Measurements from ENCODE around the gene TOP1. TPM values are rescaled to one million over a fixed set of nuclear protein-coding genes. Genes with fewer than 3 reads are reported as not detected.

TOP1 gene
- total RNA-seq, 1 donor from 2014 or later: 9.4 TPM

DNA sequence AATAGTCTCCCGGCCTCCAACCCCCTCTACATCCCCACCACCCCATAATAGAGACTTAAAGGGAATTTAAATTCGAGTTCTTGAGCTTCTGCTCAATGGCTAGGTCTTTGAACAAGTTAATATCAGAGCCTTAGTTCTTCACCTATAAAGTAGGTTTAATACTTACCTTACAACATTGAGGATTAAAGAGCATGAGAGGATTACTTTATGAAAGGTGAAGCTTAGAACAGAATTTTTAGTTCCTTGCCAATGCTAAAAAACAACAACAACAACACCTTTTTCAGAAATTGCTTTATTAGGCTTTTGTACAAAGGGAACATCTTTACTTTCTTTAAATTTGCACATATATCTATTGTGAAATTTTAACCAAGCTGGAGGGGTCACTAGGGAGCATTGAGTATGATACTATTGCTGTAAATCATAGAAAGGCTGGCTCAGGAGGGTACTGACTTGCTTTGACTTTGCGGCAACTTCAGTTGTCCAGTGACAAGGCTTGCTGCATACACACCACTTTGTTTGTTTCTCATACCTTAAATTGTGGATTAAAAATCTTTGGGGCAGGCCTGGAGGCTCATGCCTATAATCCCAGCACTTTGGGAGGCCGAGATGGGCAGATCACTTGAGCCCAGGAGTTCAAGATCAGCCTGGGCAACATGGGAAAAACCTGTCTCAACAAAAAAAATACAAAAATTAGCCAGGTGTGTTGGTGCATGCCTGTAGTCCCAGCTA, 9.7 kb downstream of the TOP1 start:
- intact Hi-C loops (cut with DNase I): no loop called here
- H3K9me3 ChIP-seq: no peaks in the 10 kb centered on the region
- TF ChIP-seq, protein P1, sequence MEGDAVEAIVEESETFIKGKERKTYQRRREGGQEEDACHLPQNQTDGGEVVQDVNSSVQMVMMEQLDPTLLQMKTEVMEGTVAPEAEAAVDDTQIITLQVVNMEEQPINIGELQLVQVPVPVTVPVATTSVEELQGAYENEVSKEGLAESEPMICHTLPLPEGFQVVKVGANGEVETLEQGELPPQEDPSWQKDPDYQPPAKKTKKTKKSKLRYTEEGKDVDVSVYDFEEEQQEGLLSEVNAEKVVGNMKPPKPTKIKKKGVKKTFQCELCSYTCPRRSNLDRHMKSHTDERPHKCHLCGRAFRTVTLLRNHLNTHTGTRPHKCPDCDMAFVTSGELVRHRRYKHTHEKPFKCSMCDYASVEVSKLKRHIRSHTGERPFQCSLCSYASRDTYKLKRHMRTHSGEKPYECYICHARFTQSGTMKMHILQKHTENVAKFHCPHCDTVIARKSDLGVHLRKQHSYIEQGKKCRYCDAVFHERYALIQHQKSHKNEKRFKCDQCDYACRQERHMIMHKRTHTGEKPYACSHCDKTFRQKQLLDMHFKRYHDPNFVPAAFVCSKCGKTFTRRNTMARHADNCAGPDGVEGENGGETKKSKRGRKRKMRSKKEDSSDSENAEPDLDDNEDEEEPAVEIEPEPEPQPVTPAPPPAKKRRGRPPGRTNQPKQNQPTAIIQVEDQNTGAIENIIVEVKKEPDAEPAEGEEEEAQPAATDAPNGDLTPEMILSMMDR (IDR thresholded peaks at IDR 0.05): no peak
- H3K27me3 ChIP-seq: no peaks in the 10 kb centered on the region
- DNase-seq (ENCODE audit: low spot score in 2 of 2): no peak
- H3K27ac ChIP-seq: no peak overlapping the region
- no peak overlapping the region for H3K4me3 ChIP-seq
- H3K36me3 ChIP-seq: no peaks in the 10 kb centered on the region
- peaks cover 3 to 19% of the 10 kb centered on the region in 2 donors for H3K4me1 ChIP-seq

DNA sequence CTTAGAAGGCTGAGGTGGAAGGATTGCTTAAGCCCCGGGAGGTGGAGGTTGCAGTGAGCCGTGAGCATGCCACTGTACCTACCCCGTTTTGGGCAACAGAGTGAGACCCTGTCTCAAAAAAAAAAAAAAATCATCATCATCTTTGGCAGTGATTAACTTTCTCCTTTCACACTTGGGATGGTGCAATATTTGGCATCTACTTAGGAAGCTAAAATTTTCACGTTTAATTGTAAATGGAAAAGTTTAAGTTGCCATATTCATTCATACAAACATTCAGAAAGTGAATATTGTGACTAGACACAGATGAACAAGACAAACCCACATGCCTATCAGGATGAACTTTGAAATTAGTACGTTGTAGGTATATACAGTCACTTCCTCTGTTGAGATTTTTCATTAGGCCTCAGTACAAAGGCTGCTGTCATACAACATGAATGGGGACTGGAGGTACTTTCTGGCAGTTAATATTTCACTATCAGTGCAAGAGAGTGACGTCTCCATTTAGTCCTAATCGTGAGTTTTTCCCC, 10.3 kb downstream of the TOP1 start:
- H3K4me1 ChIP-seq: peaks cover 3 to 12% of the 10 kb centered on the region in 2 donors
- intact Hi-C loops (cut with DNase I): no loop called here

DNA sequence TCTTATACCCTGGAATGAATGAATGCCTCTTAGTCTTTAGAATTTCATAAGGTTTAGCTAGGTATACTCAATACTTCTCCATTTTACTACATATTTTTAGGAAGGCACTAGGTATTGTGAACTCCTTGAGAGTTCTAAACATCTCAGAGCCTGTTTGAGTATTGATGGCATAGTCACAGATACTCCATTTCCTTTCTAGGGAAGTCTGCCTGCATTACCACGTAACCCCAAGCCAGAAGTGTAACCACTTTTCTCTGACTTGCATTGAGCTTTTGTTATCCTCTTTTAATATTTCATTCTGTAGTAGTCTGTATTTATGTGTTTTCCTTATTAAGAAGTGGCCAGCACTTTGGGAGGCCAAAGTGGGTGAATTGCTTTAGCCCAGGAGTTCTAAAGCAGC, 12.2 kb downstream of the TOP1 start:
- H3K27me3 ChIP-seq: no peaks in the 10 kb centered on the region
- DNase-seq (ENCODE audit: low spot score in 2 of 2): no peak
- peaks cover 0 to 8% of the 10 kb centered on the region in 2 donors for H3K4me1 ChIP-seq
- intact Hi-C loops (cut with DNase I): no loop called here
- no peaks in the 10 kb centered on the region for H3K9me3 ChIP-seq
- no peak overlapping the region for H3K27ac ChIP-seq
- H3K4me3 ChIP-seq: no peak overlapping the region
- TF ChIP-seq, protein P1 (IDR thresholded peaks at IDR 0.05): no peak
- H3K36me3 ChIP-seq: no peaks in the 10 kb centered on the region

More for the DNA sequence above, 10.3 kb downstream of the TOP1 start:
- Histone ChIP-seq H3K4me3 (no peak overlapping the region), H3K36me3 (no peaks in the 10 kb centered on the region), H3K27ac (no peak overlapping the region), H3K27me3 (no peaks in the 10 kb centered on the region), H3K9me3 (no peaks in the 10 kb centered on the region)
- TF ChIP-seq, protein P1 (IDR thresholded peaks at IDR 0.05): no peak
- DNase-seq (ENCODE audit: low spot score in 2 of 2): no peak

DNA sequence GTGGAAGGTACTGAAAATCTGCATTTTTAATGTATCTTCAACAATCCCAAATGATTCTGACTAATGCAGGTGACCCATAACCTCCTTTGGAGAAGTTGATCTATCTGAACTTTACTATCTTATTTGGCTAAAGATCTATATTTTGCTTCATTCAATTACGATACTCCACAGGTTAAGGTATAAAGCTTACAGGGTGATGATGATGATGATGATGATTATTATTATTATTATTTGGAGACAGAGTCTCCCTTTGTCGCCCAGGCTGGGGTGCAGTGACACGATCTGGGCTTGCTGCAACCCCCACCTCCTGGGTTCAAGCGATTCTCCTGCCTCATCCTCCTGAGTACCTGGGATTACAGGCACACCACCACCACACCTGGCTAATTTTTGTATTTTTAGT, 13.1 kb downstream of the TOP1 start:
- Histone ChIP-seq H3K4me3 (no peak overlapping the region), H3K9me3 (no peaks in the 10 kb centered on the region), H3K27ac (no peak overlapping the region), H3K27me3 (no peaks in the 10 kb centered on the region), H3K4me1 (peaks cover 0 to 15% of the 10 kb centered on the region in 2 donors), H3K36me3 (no peaks in the 10 kb centered on the region)
- DNase-seq (ENCODE audit: low spot score in 2 of 2): no peak
- intact Hi-C loops (cut with DNase I): no loop called here
- TF ChIP-seq, protein P1 (IDR thresholded peaks at IDR 0.05): no peak

DNA sequence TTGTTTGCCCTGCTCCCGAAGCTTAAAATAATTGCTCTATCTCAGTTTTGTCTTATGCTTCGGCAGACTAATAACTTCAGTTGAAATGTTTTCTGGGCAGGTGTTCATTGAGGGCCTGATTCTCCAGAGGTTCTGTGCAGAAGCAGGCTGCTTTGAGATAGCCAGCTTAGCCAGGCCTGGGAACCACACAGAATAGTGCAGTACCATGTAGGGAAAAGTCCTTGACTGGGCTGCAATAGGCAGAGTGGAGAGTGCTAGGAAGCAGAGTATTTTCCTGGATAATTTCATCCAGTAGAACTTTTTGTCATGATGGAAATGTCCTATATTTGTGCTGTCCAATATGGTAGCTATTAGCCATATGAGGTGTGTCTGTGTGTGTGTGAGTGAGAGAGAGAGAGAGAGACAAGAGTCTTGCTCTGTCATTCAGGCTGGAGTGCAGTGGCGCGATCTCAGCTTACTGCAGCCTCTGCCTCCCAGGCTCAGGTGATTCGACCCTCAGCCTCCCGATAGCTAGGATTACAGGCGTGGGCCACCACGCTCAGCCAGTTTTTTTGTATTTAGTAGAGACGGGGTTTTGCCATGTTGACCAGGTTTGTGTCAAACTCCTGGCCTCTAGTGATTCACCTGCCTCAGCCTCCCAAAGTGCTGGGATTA, 15.9 kb downstream of the TOP1 start:
- Histone ChIP-seq H3K27ac (no peak overlapping the region), H3K4me1 (peaks cover 0 to 35% of the 10 kb centered on the region in 2 donors), H3K4me3 (no peak overlapping the region), H3K27me3 (no peaks in the 10 kb centered on the region), H3K36me3 (no peaks in the 10 kb centered on the region), H3K9me3 (no peaks in the 10 kb centered on the region)
- intact Hi-C loops (cut with DNase I): no loop called here
- DNase-seq (ENCODE audit: low spot score in 2 of 2): no peak
- TF ChIP-seq, protein P1 (IDR thresholded peaks at IDR 0.05): no peak
